Stimulated activated CD4-positive, alpha-beta T cell treated with anti-CD3 and anti-CD28 coated beads, Interleukin-15, amount 100 ng/mL, for 1 hour (primary cell): ENCODE data around the gene LAMA2.

Source experiments
- DNase-seq, 2 donors: peaks; one replicate each; pipeline ENCODE4 v3.0.0-alpha.2; 2020; ENCODE audit warnings: low read depth in 1 of 2, low spot score in 1 of 2

Gene LAMA2

GRCh38 chr6:128899341-128900050 is 16.6 kb downstream of the LAMA2 start:
- no peak for DNase-seq

GRCh38 chr6:128903715-128904114 is 20.8 kb downstream of the LAMA2 start:
- DNase-seq = no peak

GRCh38 chr6:128914051-128914450 is 31.1 kb downstream of the LAMA2 start:
- no peak for DNase-seq

- no peak for DNase-seq
These were observed 35.9 kb downstream of the LAMA2 start for GRCh38 chr6:128918886-128919285.

GRCh38 chr6:128919412-128920180 is 36.7 kb downstream of the LAMA2 start:
- DNase-seq = no peak

GRCh38 chr6:128925765-128926164 is 42.8 kb downstream of the LAMA2 start:
- no peak for DNase-seq

- DNase-seq = no peak
These were observed 46.9 kb downstream of the LAMA2 start for GRCh38 chr6:128929869-128930268.

GRCh38 chr6:128930321-128930720 is 47.4 kb downstream of the LAMA2 start:
- DNase-seq = no peak

GRCh38 chr6:128932061-128932460 is 49.1 kb downstream of the LAMA2 start:
- DNase-seq = no peak

- no peak for DNase-seq
These were observed 67.9 kb downstream of the LAMA2 start for GRCh38 chr6:128950864-128951263.

- DNase-seq = no peak
These were observed 70.0 kb downstream of the LAMA2 start for GRCh38 chr6:128952902-128953301.

GRCh38 chr6:128954308-128955043 is 71.5 kb downstream of the LAMA2 start:
- no peak for DNase-seq

GRCh38 chr6:128963561-128963960 is 80.6 kb downstream of the LAMA2 start:
- DNase-seq = no peak

- no peak for DNase-seq
These were observed 81.4 kb downstream of the LAMA2 start for GRCh38 chr6:128964233-128964755.

- DNase-seq = no peak
These were observed 81.8 kb downstream of the LAMA2 start for GRCh38 chr6:128964771-128965170.

GRCh38 chr6:128966934-128967333 is 84.0 kb downstream of the LAMA2 start:
- no peak for DNase-seq

- no peak for DNase-seq
These were observed 96.1 kb downstream of the LAMA2 start for GRCh38 chr6:128979071-128979470.

- DNase-seq = no peak
These were observed 98.8 kb downstream of the LAMA2 start for GRCh38 chr6:128981716-128982115.

- DNase-seq = no peak
These were observed 107.4 kb downstream of the LAMA2 start for GRCh38 chr6:128990360-128990759.

GRCh38 chr6:128990915-128991314 is 108.0 kb downstream of the LAMA2 start:
- DNase-seq = no peak

GRCh38 chr6:128993166-128993565 is 110.2 kb downstream of the LAMA2 start:
- DNase-seq = no peak

GRCh38 chr6:128997880-128998279 is 114.9 kb downstream of the LAMA2 start:
- DNase-seq = no peak
